Fibroblast of lung (primary cell): ENCODE measurements around the gene U2AF2. TPM values are rescaled to one million over a fixed set of nuclear protein-coding genes. Genes with fewer than 3 reads are reported as not detected.

Experiments used
- DNase-seq, 2 donors: peaks; one replicate each; pipeline versions ENCODE4 v3.0.0 to v3.0.0-alpha.2; 2010; ENCODE audit warnings: low read depth in 2 of 2
- H2AFZ ChIP-seq: 2 replicates; pipeline ENCODE4 v1.5.1; 2012; ENCODE audit warnings: low read length, control low read depth, inconsistent platforms
- H3K27ac ChIP-seq: 2 replicates; pipeline ENCODE4 v1.5.1; 2011; ENCODE audit warnings: low read length, control low read depth; ENCODE audit not compliant: insufficient read depth
- H3K27me3 ChIP-seq: 2 replicates; pipeline ENCODE4 v1.5.1; 2011; ENCODE audit warnings: mild to moderate bottlenecking, low read length; ENCODE audit not compliant: control insufficient read depth, insufficient read depth
- H3K36me3 ChIP-seq: 2 replicates; pipeline ENCODE4 v1.5.1; 2011; ENCODE audit warnings: low read length; ENCODE audit not compliant: control insufficient read depth, insufficient read depth
- H3K4me1 ChIP-seq: 2 replicates; pipeline ENCODE4 v1.5.1; 2011; ENCODE audit warnings: low read length; ENCODE audit not compliant: control insufficient read depth, insufficient read depth; ENCODE audit errors: extremely low read depth
- H3K4me2 ChIP-seq: 2 replicates; pipeline ENCODE4 v1.5.1; 2011; ENCODE audit warnings: low read length, control low read depth; ENCODE audit not compliant: insufficient read depth; ENCODE audit errors: extremely low read depth
- H3K4me3 ChIP-seq, 4 experiments: fragments of 200-600 bp in 1 of 4; sonication (generic) in 1 of 4; replicated peaks in 1 of 4; 2 replicates each; pipeline ENCODE4 v1.5.1; 2011 to 2016; ENCODE audit warnings: low read length in 4 of 4, low read depth in 3 of 4, mild to moderate bottlenecking in 3 of 4, control low read depth in 2 of 4, inconsistent platforms in 1 of 4, mixed read lengths in 1 of 4; ENCODE audit not compliant: insufficient read depth in 1 of 4; ENCODE audit errors: control extremely low read depth in 1 of 4
- H3K79me2 ChIP-seq: 2 replicates; pipeline ENCODE4 v1.5.1; 2012; ENCODE audit warnings: mild to moderate bottlenecking, low read length, inconsistent platforms; ENCODE audit not compliant: control insufficient read depth, insufficient read depth
- H3K9ac ChIP-seq: 2 replicates; pipeline ENCODE4 v1.5.1; 2011; ENCODE audit warnings: mild to moderate bottlenecking, low read length, control low read depth; ENCODE audit not compliant: insufficient read depth
- H3K9me3 ChIP-seq: 2 replicates; pipeline ENCODE4 v1.5.1; 2012; ENCODE audit warnings: low read depth, low read length; ENCODE audit not compliant: control insufficient read depth, insufficient read depth
- H4K20me1 ChIP-seq: 2 replicates; pipeline ENCODE4 v1.5.1; 2011; ENCODE audit warnings: low read length; ENCODE audit not compliant: control insufficient read depth, insufficient read depth; ENCODE audit errors: extremely low read depth
- EZH2 ChIP-seq: IDR thresholded peaks from 2 replicates; pipeline ENCODE4 v1.5.1; 2012; ENCODE audit warnings: low read length, control low read depth, mild to moderate bottlenecking; ENCODE audit errors: missing control alignments
- polyA plus RNA-seq, 2 donors: library from polyadenylated mRNA; depleted of rRNA in 1 of 2; stranded (reverse) in 1 of 2; unstranded in 1 of 2; fragments of >200 nt; gene quantifications; 2 replicates each; pipeline ENCODE4 v1.2.1, GENCODE V29; 2011 to 2012; ENCODE audit warnings: missing spikeins in 1 of 2
- total RNA-seq: library from RNA; depleted of rRNA; stranded (reverse); fragments of >200 nt; gene quantifications from 2 replicates; pipeline ENCODE4 v1.2.1, GENCODE V29; 2014
- TF ChIP-seq, protein P1 (sequence below), 2 donors: IDR thresholded peaks in 1 of 2; conservative IDR thresholded peaks in 1 of 2; 1 replicate in 1 of 2; 2 replicates in 1 of 2; pipeline ENCODE4 v1.5.1; 2011 to 2012; ENCODE audit warnings: low read length in 2 of 2, control low read depth in 1 of 2, inconsistent platforms in 1 of 2, low read depth in 1 of 2, mild to moderate bottlenecking in 1 of 2

U2AF2 gene
- total and polyA plus RNA-seq, 2 donors (not counting 1 experiment from before 2014, with no cell fraction given), result 53.5 to 84.1 TPM

DNA sequence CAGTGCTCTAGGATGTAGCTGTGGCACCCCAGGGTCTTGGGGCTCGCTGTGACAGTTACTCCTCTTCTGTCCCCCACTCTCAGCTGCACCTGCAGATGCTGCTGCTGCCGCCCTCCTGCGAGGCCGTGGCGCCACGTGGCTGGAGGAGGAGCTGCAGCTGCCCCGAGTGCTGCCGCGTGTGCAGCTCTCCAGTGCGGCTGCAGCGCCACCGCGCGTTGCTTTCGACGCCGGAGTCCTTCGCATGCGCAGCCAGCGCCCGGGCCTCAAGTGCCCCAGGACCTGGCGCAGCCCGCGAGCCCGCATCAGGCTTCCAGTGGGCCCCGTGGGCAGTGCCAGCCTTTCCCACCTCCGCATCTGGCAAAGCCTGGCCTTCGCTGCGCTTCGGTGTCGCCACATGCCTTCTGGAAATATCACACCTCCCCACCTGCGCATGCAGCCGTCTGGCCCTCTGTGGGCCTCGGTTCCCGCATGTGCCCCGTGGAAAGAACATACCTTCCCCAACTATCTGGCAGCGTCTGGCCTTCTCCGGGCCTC lies 14.7 kb upstream of the U2AF2 start:
- peaks cover 62% of the 10 kb centered on the region for H3K79me2 ChIP-seq
- peak overlapping the region; percentile 66 for H3K27ac ChIP-seq
- no peaks in the 10 kb centered on the region for H4K20me1 ChIP-seq
- peak overlapping the region; percentile 5 to 84 (median 46) for H3K4me3 ChIP-seq
- no peak for TF ChIP-seq EZH2
- TF ChIP-seq, protein P1, sequence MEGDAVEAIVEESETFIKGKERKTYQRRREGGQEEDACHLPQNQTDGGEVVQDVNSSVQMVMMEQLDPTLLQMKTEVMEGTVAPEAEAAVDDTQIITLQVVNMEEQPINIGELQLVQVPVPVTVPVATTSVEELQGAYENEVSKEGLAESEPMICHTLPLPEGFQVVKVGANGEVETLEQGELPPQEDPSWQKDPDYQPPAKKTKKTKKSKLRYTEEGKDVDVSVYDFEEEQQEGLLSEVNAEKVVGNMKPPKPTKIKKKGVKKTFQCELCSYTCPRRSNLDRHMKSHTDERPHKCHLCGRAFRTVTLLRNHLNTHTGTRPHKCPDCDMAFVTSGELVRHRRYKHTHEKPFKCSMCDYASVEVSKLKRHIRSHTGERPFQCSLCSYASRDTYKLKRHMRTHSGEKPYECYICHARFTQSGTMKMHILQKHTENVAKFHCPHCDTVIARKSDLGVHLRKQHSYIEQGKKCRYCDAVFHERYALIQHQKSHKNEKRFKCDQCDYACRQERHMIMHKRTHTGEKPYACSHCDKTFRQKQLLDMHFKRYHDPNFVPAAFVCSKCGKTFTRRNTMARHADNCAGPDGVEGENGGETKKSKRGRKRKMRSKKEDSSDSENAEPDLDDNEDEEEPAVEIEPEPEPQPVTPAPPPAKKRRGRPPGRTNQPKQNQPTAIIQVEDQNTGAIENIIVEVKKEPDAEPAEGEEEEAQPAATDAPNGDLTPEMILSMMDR (conservative IDR thresholded peaks at IDR 0.05 in 1 of 2, IDR thresholded peaks at IDR 0.05 in 1 of 2; ENCODE audit: low read depth in 1 of 2, low read length in 2 of 2), result peak; percentile 31 to 40
- H3K4me1 ChIP-seq, result peaks cover 22% of the 10 kb centered on the region
- no peak overlapping the region for H2AFZ ChIP-seq
- no peaks in the 10 kb centered on the region for H3K9me3 ChIP-seq
- H3K4me2 ChIP-seq, result peak overlapping the region; percentile 81
- peak; percentile 75 to 76 for DNase-seq
- H3K9ac ChIP-seq, result peak overlapping the region; percentile 77
- peaks cover 11% of the 10 kb centered on the region for H3K36me3 ChIP-seq
- no peaks in the 10 kb centered on the region for H3K27me3 ChIP-seq

DNA sequence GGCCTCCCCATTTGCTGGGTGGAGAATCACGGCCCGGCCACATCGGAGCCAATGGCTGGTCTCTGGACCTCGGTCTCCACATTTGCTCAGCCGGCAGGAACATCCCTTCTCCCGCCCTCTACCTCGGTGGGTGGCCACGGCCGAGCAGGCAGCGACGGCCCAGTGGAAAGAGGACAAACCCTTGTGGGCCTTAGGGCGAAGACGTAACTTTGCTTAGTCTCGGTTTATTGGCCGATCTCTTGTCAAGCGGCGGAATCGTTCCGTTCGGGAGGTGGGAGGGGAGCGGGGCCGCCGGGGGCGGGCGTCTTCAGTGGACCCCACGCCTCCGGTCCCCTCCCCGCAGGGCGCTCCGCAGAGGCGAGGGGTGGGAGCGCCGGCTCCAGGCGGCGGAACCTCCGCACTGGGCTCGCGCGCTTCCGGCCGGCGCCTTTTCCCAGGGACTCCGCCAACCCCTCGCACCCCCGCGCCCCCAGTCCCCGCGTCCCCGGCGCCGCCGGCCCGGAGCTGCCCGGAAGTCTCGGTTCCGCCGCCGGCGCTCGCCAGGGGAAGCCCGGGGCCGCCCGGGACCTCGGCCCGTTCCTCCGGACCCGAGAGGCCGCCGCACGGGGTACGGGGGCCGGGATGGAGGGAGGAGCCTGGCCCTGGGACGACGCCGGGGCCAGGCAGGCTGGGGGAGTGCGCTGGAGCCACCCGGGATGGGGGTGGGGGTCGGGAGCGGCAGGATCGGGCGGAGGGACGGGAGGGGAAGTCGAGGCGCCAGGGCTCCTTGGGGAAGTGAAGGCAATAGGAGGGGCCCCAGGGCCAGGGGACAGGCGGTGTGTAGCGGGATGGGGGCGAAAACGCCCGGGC lies 14.0 kb upstream of the U2AF2 start, which contains the start of gene ZNF580:
TSS of gene ZNF580 (plus strand) at position 426 of the 849 bp plus-strand sequence. CDS start 1,507 bp downstream, outside the sequence.
- Histone ChIP-seq H3K4me1 (peaks cover 20% of the 10 kb centered on the region), H3K27ac (peak within 1 kb of the TSS; percentile 66), H4K20me1 (no peaks in the 10 kb centered on the region), H3K36me3 (peaks cover 17% of the 10 kb centered on the region), H2AFZ (peak within 1 kb of the TSS; percentile 31), H3K4me3 (peak within 1 kb of the TSS; percentile 74 to 92 (median 85)), H3K9ac (peak within 1 kb of the TSS; percentile 77), H3K27me3 (no peaks in the 10 kb centered on the region), H3K9me3 (no peaks in the 10 kb centered on the region), H3K4me2 (peak within 1 kb of the TSS; percentile 88), H3K79me2 (peaks cover 59% of the 10 kb centered on the region)
- peak; percentile 80 to 91 for DNase-seq
- TF ChIP-seq EZH2, result no peak
- TF ChIP-seq, protein P1 (conservative IDR thresholded peaks at IDR 0.05 in 1 of 2, IDR thresholded peaks at IDR 0.05 in 1 of 2; ENCODE audit: low read depth in 1 of 2, low read length in 2 of 2), result no peak

DNA sequence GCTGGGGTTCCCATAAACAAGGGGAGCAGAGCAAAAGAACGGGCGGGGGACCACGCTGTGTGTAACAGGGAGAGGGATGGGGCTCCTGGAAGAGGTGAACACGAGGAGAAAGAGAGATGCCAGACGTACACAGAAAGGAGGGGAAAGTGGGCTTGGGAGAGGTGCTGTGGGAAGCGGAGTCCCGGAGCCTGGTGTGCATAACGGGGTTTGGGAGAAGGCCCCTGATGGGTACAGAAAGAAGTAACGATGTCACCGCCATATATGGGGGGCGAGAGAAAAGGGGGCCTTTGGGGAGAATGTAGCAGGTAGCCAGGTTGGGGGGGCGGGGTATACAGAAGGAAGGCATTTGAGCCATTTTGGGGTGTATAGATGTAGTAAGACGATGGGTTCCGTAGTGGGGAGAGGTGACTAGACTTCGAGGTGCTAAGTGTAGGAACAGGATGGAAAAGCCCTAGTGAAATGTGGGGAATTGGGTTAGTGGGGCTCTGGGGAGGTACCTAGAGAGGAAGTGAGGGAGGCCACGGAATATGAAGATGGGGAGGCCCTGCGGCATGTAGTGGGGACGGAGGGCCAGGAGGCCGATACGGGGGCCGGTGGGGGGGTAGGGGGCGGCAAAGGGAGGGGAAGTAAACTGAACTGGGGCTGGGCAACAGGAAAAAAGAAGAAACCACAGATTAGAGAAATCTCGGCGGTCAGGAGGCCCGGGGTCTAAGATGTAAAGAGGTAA lies 13.2 kb upstream of the U2AF2 start:
- TF ChIP-seq, protein P1 (conservative IDR thresholded peaks at IDR 0.05 in 1 of 2, IDR thresholded peaks at IDR 0.05 in 1 of 2; ENCODE audit: low read depth in 1 of 2, low read length in 2 of 2), result no peak
- TF ChIP-seq EZH2, result no peak
- no peak overlapping the region for H2AFZ ChIP-seq
- peaks cover 16% of the 10 kb centered on the region for H3K4me1 ChIP-seq
- H3K4me2 ChIP-seq, result peak overlapping the region; percentile 89
- H3K27me3 ChIP-seq, result no peaks in the 10 kb centered on the region
- H3K9me3 ChIP-seq, result no peaks in the 10 kb centered on the region
- H3K27ac ChIP-seq, result peak overlapping the region; percentile 64
- H3K36me3 ChIP-seq, result peaks cover 17% of the 10 kb centered on the region
- DNase-seq, result peak; percentile 41 to 42
- H3K9ac ChIP-seq, result peak overlapping the region; percentile 77
- peaks cover 52% of the 10 kb centered on the region for H3K79me2 ChIP-seq
- peak overlapping the region; percentile 74 to 92 (median 85) for H3K4me3 ChIP-seq
- H4K20me1 ChIP-seq, result no peaks in the 10 kb centered on the region
